Loucy (cell line): Measurements from ENCODE around the gene SH3RF3.

Source experiments
- H2AFZ ChIP-seq: fragments of 200-600 bp; sonication (generic); 2 replicates; pipeline ENCODE4 v1.6.0; 2016; ENCODE audit warnings: antibody characterized with exemption, mild to moderate bottlenecking, low read length, moderate library complexity
- H3F3A ChIP-seq: fragments of 200-600 bp; 2 replicates; pipeline ENCODE4 v1.6.0; 2016; ENCODE audit warnings: antibody characterized with exemption, low read depth, mild to moderate bottlenecking
- H3K27me3 ChIP-seq: fragments of 200-600 bp; sonication (generic); 2 replicates; pipeline ENCODE4 v1.6.1; 2014; ENCODE audit warnings: low read length, mild to moderate bottlenecking; ENCODE audit not compliant: insufficient read depth, poor library complexity, severe bottlenecking
- H3K36me3 ChIP-seq: fragments of 200-600 bp; sonication (generic); 2 replicates; pipeline ENCODE4 v1.6.1; 2016; ENCODE audit warnings: low read length; ENCODE audit not compliant: insufficient read depth
- H3K4me1 ChIP-seq: fragments of 200-600 bp; sonication (generic); 2 replicates; pipeline ENCODE4 v1.5.1; 2014; ENCODE audit warnings: low read length, mild to moderate bottlenecking; ENCODE audit not compliant: insufficient read depth, poor library complexity, severe bottlenecking
- H3K4me2 ChIP-seq: fragments of 200-600 bp; sonication (generic); 2 replicates; pipeline ENCODE4 v1.6.0; 2014; ENCODE audit warnings: antibody characterized with exemption, low read length, low read depth, mild to moderate bottlenecking; ENCODE audit not compliant: poor library complexity, severe bottlenecking
- H3K4me3 ChIP-seq: fragments of 200-600 bp; sonication (generic); 2 replicates; pipeline ENCODE4 v1.5.1; 2014; ENCODE audit warnings: low read length, mild to moderate bottlenecking, mixed read lengths; ENCODE audit not compliant: poor library complexity, severe bottlenecking
- H3K79me2 ChIP-seq: fragments of 200-600 bp; sonication (generic); 2 replicates; pipeline ENCODE4 v1.6.1; 2014; ENCODE audit warnings: low read length; ENCODE audit not compliant: insufficient read depth
- H3K9ac ChIP-seq: fragments of 200-600 bp; sonication (generic); 2 replicates; pipeline ENCODE4 v1.6.0; 2014; ENCODE audit warnings: mild to moderate bottlenecking, low read depth, low read length, moderate library complexity; ENCODE audit not compliant: poor library complexity, severe bottlenecking
- H3K9me2 ChIP-seq: fragments of 200-600 bp; sonication (generic); replicated peaks from 2 replicates; pipeline ENCODE4 v1.6.1; 2016; ENCODE audit warnings: low read depth, low read length, mixed read lengths
- H3K9me3 ChIP-seq: fragments of 200-600 bp; sonication (generic); 2 replicates; pipeline ENCODE4 v1.6.1; 2014; ENCODE audit warnings: mild to moderate bottlenecking, antibody characterized with exemption, low read length, low read depth; ENCODE audit not compliant: insufficient read depth
- H4K20me1 ChIP-seq: fragments of 200-600 bp; sonication (generic); 2 replicates; pipeline ENCODE4 v1.6.0; 2014; ENCODE audit warnings: antibody characterized with exemption, low read length, mild to moderate bottlenecking; ENCODE audit not compliant: insufficient read depth, poor library complexity, severe bottlenecking
- EZH2phosphoT487 ChIP-seq: fragments of 200-600 bp; IDR thresholded peaks from 2 replicates; pipeline ENCODE4 v1.6.1; 2018; ENCODE audit warnings: antibody characterized with exemption, mild to moderate bottlenecking, moderate library complexity, borderline replicate concordance
- TF ChIP-seq, protein P1 (sequence below): fragments of 200-600 bp; sonication (generic); conservative IDR thresholded peaks from 2 replicates; pipeline ENCODE4 v1.5.1; 2014; ENCODE audit warnings: mild to moderate bottlenecking, antibody characterized with exemption, low read length

SH3RF3 gene

DNA sequence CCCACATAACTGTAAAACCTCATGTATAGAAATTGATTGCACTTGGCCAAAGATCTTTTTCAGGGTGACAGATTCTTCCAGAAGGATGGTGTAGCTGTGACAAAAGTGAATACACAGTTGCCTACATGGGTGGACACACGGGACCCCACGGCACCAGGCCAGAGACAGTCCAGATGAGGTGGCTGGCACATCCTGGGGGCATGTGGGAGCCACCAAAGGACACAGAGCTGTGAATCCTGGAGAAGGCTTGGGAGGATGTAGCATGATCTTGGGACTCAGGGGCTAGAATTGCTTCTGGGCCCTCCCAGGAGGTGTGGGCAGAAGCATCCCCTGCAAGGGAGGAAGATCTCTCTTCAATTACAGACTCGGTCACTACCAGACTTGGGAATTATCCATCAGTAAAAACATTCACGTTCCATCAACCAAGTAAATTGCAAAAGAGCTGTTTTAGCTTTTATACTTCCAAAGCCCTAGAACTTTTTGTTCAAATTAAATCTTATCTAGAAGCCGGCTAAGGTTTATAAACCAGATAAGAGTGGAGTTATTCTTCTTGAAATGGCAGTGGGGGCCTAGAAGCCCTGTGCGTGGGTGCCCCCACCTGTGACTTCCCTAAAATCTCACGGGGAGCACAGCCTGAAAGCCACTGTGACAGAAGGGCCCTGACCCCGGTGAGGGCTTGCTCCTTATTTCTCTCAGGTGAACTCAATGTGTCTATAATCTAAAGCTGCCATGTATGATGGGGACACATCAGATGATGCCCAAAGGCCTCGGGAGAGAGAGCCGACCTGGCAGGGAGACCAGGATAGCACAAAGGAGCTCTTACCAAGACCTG lies 403.1 kb downstream of the SH3RF3 start:
- TF ChIP-seq EZH2phosphoT487 = no peak
- TF ChIP-seq, protein P1, sequence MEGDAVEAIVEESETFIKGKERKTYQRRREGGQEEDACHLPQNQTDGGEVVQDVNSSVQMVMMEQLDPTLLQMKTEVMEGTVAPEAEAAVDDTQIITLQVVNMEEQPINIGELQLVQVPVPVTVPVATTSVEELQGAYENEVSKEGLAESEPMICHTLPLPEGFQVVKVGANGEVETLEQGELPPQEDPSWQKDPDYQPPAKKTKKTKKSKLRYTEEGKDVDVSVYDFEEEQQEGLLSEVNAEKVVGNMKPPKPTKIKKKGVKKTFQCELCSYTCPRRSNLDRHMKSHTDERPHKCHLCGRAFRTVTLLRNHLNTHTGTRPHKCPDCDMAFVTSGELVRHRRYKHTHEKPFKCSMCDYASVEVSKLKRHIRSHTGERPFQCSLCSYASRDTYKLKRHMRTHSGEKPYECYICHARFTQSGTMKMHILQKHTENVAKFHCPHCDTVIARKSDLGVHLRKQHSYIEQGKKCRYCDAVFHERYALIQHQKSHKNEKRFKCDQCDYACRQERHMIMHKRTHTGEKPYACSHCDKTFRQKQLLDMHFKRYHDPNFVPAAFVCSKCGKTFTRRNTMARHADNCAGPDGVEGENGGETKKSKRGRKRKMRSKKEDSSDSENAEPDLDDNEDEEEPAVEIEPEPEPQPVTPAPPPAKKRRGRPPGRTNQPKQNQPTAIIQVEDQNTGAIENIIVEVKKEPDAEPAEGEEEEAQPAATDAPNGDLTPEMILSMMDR = no peak
- Histone ChIP-seq H3F3A (no peaks in the 10 kb centered on the region), H2AFZ (no peak overlapping the region), H3K4me3 (no peak overlapping the region), H3K36me3 (no peaks in the 10 kb centered on the region), H3K9me3 (no peaks in the 10 kb centered on the region), H3K79me2 (no peaks in the 10 kb centered on the region), H3K4me2 (no peak overlapping the region), H3K9me2 (no peaks in the 10 kb centered on the region), H3K9ac (no peak overlapping the region), H3K4me1 (no peaks in the 10 kb centered on the region), H3K27me3 (no peaks in the 10 kb centered on the region), H4K20me1 (no peaks in the 10 kb centered on the region)

GRCh38 chr2:109532728-109533076 lies 403.7 kb downstream of the SH3RF3 start:
- no peaks in the 10 kb centered on the region for H3K79me2 ChIP-seq
- no peaks in the 10 kb centered on the region for H3F3A ChIP-seq
- H3K27me3 ChIP-seq = no peaks in the 10 kb centered on the region
- TF ChIP-seq, protein P1 = no peak
- no peak for TF ChIP-seq EZH2phosphoT487
- no peaks in the 10 kb centered on the region for H3K4me1 ChIP-seq
- no peak overlapping the region for H2AFZ ChIP-seq
- no peak overlapping the region for H3K9ac ChIP-seq
- no peaks in the 10 kb centered on the region for H4K20me1 ChIP-seq
- no peak overlapping the region for H3K4me2 ChIP-seq
- H3K9me2 ChIP-seq = no peaks in the 10 kb centered on the region
- H3K4me3 ChIP-seq = no peak overlapping the region
- no peaks in the 10 kb centered on the region for H3K9me3 ChIP-seq
- no peaks in the 10 kb centered on the region for H3K36me3 ChIP-seq

GRCh38 chr2:109533823-109534222 lies 404.8 kb downstream of the SH3RF3 start:
- TF ChIP-seq EZH2phosphoT487 = no peak
- TF ChIP-seq, protein P1 = no peak
- H3K27me3 ChIP-seq = no peaks in the 10 kb centered on the region
- no peaks in the 10 kb centered on the region for H3K9me2 ChIP-seq
- no peaks in the 10 kb centered on the region for H3K4me1 ChIP-seq
- no peaks in the 10 kb centered on the region for H3F3A ChIP-seq
- H3K9ac ChIP-seq = no peak overlapping the region
- no peak overlapping the region for H3K4me2 ChIP-seq
- no peaks in the 10 kb centered on the region for H4K20me1 ChIP-seq
- H3K36me3 ChIP-seq = no peaks in the 10 kb centered on the region
- no peak overlapping the region for H3K4me3 ChIP-seq
- H2AFZ ChIP-seq = no peak overlapping the region
- no peaks in the 10 kb centered on the region for H3K9me3 ChIP-seq
- no peaks in the 10 kb centered on the region for H3K79me2 ChIP-seq
